Mucosa of rectum (tissue), 2 donors: ENCODE data around the gene RAMAC.
A peak's percentile ranks its signal among the peaks of the same experiment; 100 is the strongest.

Experiments
- H3K27ac ChIP-seq, 2 donors: one replicate each; pipeline ENCODE4 v1.7.0; 2013; ENCODE audit warnings: inconsistent platforms in 2 of 2, low read depth in 2 of 2, low read length in 2 of 2
- H3K27me3 ChIP-seq, 2 donors: one replicate each; pipeline ENCODE4 v1.7.0; 2013; ENCODE audit warnings: low read length in 2 of 2; ENCODE audit not compliant: control insufficient read depth in 2 of 2, insufficient read depth in 2 of 2
- H3K36me3 ChIP-seq, 2 donors: one replicate each; pipeline ENCODE4 v1.7.0; 2013; ENCODE audit warnings: low read length in 2 of 2; ENCODE audit not compliant: control insufficient read depth in 2 of 2, insufficient read depth in 2 of 2
- H3K4me1 ChIP-seq, 2 donors: one replicate each; pipeline ENCODE4 v1.7.0; 2013; ENCODE audit warnings: low read length in 2 of 2, mild to moderate bottlenecking in 1 of 2; ENCODE audit not compliant: control insufficient read depth in 2 of 2, insufficient read depth in 2 of 2
- H3K4me3 ChIP-seq, 2 donors: one replicate each; pipeline ENCODE4 v1.7.0; 2013; ENCODE audit warnings: low read length in 2 of 2
- H3K9ac ChIP-seq, 2 donors: one replicate each; pipeline ENCODE4 v1.7.0; 2013; ENCODE audit warnings: low read length in 2 of 2, low read depth in 1 of 2, mild to moderate bottlenecking in 1 of 2
- H3K9me3 ChIP-seq, 2 donors: one replicate each; pipeline ENCODE4 v1.7.0; 2013; ENCODE audit warnings: low read length in 2 of 2; ENCODE audit not compliant: control insufficient read depth in 2 of 2
- donor health status: healthy.
- donor health status: Normal muscosa, but diverticular disease.

The RAMAC gene

DNA sequence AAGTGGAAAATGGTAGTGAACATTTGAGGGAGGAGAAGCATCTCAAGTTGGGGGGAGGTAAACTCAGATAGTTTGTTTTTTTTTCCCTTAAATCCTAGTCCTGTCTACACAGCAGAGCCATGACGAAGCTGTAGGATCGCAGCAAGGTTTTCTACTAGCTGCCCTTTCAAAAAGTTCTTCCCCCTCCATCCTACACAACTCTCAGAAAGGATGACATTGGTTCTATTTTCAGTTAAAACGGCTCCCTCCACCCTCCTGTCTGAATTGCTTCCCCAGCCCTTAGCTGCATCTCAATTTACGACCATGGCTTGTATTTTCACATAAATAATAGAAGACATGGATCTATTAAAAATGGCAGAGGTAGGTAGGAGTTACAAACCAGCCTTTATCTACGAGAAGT lies 35.7 kb upstream of the RAMAC start:
- Histone ChIP-seq H3K36me3 (no peaks in the 10 kb centered on the region), H3K4me3 (no peak overlapping the region)

DNA sequence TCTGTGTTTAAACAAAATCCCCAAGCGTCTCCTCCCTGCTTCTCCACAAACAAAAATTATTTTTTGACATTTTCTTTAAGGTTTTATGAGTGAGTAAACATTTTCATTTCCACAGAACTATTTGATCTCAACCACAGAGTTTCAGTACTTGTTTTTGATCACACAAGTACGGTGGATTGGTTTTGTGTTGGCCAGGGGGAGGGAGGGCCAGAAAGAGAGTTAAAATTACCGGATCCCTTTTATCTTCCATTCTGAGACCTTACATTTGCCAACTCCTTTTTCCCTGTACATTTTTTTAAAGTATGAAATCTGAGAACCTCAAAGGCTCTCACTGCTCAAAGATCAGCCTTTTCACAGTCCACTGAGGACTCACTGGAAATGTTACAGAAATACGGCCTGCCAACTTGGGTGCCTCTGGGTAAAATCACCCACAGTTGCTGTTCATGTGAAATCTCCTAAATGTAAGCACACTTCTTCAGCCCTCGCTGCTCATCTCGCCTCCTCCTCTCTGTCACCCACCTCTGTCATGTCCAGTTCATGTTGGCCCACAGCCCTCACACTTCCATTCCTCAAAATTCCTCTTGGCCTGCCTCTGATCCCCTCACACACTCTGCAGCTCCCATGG lies 35.2 kb upstream of the RAMAC start:
- no peak overlapping the region for H3K9ac ChIP-seq
- no peak overlapping the region for H3K4me3 ChIP-seq
- no peak overlapping the region for H3K27ac ChIP-seq
- H3K27me3 ChIP-seq: peaks cover 14% of the 10 kb centered on the region in 2 donors
- H3K36me3 ChIP-seq: no peaks in the 10 kb centered on the region
- no peaks in the 10 kb centered on the region for H3K9me3 ChIP-seq
- H3K4me1 ChIP-seq: no peaks in the 10 kb centered on the region

More for the DNA sequence above, 35.7 kb upstream of the RAMAC start:
- Histone ChIP-seq H3K9me3 (no peaks in the 10 kb centered on the region), H3K4me1 (no peaks in the 10 kb centered on the region), H3K27ac (no peak overlapping the region), H3K27me3 (peaks cover 14% of the 10 kb centered on the region in 2 donors), H3K9ac (no peak overlapping the region)

DNA sequence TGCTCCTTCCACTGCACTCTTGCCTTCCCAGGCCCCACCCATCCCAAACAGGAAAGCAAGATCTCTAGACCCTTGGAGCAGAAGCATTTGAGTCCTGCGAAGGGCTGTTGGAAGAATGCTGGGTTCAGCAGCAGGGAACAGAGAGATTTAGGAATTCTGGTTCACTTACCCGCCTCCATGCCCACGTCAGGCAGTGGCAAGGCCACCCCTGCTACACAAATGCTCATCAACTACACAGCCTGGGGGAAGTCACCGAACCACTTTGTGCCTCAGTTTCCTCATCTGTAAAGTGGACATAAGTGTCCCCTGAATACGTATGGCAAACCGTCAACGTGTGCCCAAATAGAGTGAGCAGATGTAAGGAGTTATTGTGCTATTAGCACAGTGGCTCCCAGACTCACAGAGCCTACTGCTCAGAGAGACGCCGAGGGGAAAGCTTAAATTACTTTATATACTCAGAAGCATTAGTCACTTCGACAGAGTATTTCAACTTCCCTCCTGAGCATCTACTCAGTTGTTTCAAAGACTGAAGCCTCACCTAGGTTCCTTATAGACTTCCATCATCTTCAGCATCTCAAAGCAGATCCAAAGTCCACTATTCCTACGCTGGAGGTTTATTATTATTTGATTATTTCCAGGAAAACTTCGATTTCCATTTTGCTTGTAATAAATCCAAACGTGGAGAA lies 34.4 kb upstream of the RAMAC start:
- Histone ChIP-seq H3K4me3 (peak overlapping the region; percentile 39 to 56), H3K9ac (no peak overlapping the region), H3K4me1 (no peaks in the 10 kb centered on the region), H3K9me3 (no peaks in the 10 kb centered on the region), H3K27me3 (peaks cover 14% of the 10 kb centered on the region in 2 donors), H3K36me3 (no peaks in the 10 kb centered on the region), H3K27ac (no peak overlapping the region)

DNA sequence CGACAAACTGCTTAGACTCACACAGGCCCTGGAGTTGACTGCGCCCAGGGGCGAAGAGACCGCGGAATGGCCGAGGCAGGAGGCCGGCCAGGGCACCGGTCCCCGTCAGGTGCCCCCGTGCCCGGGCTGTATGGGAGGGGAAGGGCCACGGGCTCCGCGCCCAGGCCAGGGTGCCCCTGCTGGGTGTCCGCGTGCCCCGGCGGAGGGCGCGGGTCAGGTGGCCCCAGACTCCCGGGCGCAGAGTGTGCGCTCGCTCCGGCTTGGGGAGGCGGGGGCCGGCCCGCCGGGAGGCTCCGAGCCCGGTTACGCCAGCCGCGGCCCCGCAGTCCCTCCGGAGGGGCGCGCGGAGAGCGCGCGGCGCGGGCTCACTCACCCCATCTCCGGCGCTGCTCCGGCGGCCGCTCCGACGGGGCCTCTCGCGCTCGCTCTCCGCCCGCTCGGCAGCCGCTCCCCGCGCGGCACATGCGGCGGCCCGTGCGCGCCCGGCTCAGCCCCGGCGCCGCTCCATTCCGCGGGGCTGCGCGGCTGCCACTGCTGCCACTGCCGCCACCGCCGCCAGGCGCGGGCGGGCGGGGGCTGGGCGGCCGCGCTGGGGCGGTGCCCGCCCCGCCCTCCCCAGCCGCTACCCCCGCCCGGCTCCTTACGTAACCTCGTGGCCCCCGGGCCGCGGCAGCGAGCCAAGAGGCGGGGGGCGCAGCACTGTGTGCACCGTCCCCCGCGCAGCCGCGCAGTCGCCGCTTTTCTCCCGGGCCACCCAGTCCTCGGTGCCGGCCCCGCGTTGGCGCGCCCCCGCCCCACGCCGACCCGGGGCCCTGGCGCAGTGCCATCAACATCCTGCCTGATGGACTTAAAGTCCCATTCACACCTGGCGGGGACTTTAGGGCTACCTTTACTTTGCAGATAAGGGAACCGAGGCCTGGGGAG lies 33.6 kb upstream of the RAMAC start, which contains the start of gene HOMER2:
TSS of gene HOMER2 (minus strand) at position 563 of the 924 bp plus-strand sequence. CDS start at position 378, 185 bp downstream.
- Histone ChIP-seq H3K9ac (peak within 1 kb of the TSS in 1 of 2 donors; percentile 4), H3K36me3 (no peaks in the 10 kb centered on the region), H3K27me3 (peaks cover 14% of the 10 kb centered on the region in 2 donors), H3K4me3 (peak within 1 kb of the TSS; percentile 39 to 56), H3K4me1 (no peaks in the 10 kb centered on the region), H3K27ac (no peak within 1 kb of the TSS), H3K9me3 (no peaks in the 10 kb centered on the region)

DNA sequence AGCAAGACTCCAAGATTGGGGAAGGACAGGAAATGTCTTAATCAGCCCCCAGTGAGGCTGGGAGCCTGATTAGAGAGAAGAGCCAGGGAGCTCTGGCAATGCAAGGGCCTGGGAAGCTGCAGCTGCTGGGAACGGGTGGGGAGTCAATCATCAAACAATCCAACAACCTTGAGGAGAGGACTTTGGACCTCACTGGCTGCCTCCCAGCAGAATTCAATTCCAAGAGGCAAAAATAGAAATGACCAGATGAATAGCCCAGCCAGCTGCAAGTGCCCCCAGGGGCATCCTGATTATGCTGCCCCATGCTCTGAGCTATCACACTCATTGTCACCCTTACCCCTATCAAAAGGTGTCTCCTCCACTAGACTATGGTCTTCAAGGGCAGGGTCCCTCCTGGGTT lies 27.4 kb upstream of the RAMAC start:
- H3K4me3 ChIP-seq: no peak overlapping the region
- no peak overlapping the region for H3K27ac ChIP-seq
- no peaks in the 10 kb centered on the region for H3K36me3 ChIP-seq
- no peak overlapping the region for H3K9ac ChIP-seq
- H3K27me3 ChIP-seq: no peaks in the 10 kb centered on the region
- H3K9me3 ChIP-seq: no peaks in the 10 kb centered on the region
- no peaks in the 10 kb centered on the region for H3K4me1 ChIP-seq

DNA sequence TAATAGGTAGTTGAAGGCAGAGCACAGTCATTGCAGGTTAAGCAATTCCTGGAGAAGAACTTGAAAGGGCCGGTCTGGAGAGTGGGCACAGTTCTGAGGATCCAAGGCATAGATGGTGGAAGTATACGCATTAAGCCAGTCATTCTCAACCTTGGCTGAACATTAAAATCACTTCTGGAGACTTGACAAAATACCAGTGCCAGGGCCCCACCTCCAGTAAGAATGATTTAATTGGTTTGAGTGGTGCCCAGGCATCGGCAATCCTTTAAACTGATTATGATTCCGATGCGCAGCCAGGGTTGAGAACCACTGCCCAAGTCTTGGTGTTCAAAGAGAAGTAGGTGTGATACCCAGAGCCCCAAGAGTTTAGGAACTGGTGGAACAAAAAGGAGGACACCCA lies 26.6 kb upstream of the RAMAC start:
- H3K27me3 ChIP-seq: no peaks in the 10 kb centered on the region
- H3K27ac ChIP-seq: no peak overlapping the region
- H3K9ac ChIP-seq: no peak overlapping the region
- no peaks in the 10 kb centered on the region for H3K36me3 ChIP-seq
- no peaks in the 10 kb centered on the region for H3K4me1 ChIP-seq
- H3K4me3 ChIP-seq: no peak overlapping the region
- H3K9me3 ChIP-seq: no peaks in the 10 kb centered on the region

DNA sequence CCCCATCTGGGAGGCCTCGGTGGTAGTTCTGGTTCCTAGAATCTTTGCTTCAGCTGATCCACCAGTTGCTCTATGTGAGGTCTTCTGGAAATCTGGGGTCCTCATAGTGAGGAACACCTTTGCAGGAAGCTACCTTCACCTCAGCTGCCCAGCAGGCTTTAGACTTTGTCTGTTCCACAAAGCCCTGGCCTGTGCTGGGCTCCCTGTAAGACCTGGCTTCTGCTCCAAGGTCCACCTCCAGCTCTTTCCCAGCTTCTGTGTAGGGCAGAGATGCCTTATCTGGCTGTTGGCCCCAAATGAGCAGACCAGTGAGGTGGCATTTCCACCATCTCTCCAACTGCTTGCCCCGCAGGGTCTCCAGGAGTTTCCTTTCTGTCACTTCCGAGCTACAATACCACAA lies 25.2 kb upstream of the RAMAC start:
- Histone ChIP-seq H3K4me1 (no peaks in the 10 kb centered on the region), H3K9me3 (no peaks in the 10 kb centered on the region), H3K27me3 (no peaks in the 10 kb centered on the region), H3K9ac (no peak overlapping the region), H3K36me3 (no peaks in the 10 kb centered on the region), H3K4me3 (no peak overlapping the region), H3K27ac (no peak overlapping the region)

DNA sequence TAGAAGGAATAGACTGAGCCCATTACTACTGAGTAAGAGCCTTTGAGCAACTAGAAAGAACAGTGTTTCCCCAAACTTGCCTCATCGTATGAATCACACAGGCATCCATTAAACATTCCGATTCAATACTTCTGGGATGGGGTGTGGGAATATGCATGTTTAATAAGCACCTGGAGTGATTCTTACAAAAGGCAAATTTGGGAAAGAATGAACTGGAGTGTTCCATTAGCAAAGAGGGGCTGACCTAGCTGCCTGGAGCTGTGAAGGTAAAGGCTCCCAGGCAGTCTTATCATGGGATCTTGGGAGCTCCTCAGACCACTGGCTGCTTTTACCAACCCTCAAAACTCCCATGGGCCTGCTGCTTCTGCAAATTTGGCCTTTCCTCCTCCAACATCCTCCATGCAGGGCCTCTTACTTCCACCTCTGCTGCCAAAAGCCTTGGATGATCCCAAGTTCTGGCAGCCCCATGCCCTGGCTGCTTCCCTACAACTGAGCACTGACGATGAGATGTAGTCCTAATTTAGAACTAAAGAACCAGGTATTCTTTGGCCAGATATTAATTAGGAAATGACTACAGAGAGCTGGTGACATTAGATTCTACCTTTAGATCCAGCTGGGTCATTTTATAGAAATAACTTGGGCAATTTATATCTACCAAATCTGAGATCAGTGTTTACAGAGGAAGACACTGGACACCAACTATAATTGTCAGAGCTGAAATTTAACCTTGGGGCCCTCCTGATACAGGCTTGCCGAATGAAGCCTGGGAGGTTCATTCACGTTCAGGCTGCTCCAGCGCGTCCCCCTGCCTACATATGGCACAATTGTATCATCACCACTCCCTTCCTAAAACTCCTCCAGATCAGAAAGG lies 22.3 kb upstream of the RAMAC start:
- no peak overlapping the region for H3K4me3 ChIP-seq
- H3K27ac ChIP-seq: no peak overlapping the region
- H3K27me3 ChIP-seq: no peaks in the 10 kb centered on the region
- no peak overlapping the region for H3K9ac ChIP-seq
- H3K9me3 ChIP-seq: no peaks in the 10 kb centered on the region
- no peaks in the 10 kb centered on the region for H3K36me3 ChIP-seq
- no peaks in the 10 kb centered on the region for H3K4me1 ChIP-seq

DNA sequence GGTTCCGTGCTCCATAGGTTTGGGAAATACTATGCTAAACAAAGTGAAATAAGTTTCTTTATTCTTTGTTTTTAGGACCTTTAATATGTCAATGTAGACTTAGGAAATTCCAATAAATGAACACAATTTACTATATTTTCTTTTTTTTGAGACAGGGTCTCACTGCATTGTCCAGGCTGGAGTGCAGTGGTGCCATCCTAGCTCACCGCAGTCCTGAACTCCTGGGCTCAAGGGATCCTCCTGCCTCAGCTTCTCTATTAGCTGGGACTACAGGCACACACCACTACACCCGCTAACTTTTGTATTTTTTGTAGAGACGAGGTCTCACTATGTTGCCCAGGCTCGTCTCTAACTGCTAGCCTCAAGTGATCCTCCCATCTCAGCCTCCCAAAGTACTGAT lies 21.1 kb upstream of the RAMAC start:
- Histone ChIP-seq H3K9ac (no peak overlapping the region), H3K9me3 (no peaks in the 10 kb centered on the region), H3K27me3 (no peaks in the 10 kb centered on the region), H3K4me1 (no peaks in the 10 kb centered on the region), H3K27ac (no peak overlapping the region), H3K4me3 (no peak overlapping the region), H3K36me3 (no peaks in the 10 kb centered on the region)
